B cell (primary cell): ENCODE measurements around the gene STC2. TPM values are rescaled to one million over a fixed set of nuclear protein-coding genes. Genes with fewer than 3 reads are reported as not detected.

Experiments
- ATAC-seq: fragments of 200-7000 bp; cut with Tn5 transposase; one replicate; pipeline ENCODE4 v1.10.0; 2021; ENCODE audit warnings: low read depth, mild to moderate bottlenecking, moderate number of reproducible peaks, moderate library complexity
- CTCF ChIA-PET: fragments of 350-600 bp; sonication (Branson Sonifier 250); formaldehyde crosslinking; loops from one replicate; lab custom pipeline; 2021; ENCODE audit warnings: antibody characterized with exemption, inconsistent platforms; lab: Charles Lee
- POLR2A ChIA-PET: fragments of 350-600 bp; sonication (Branson Sonifier 250); formaldehyde crosslinking; loops from one replicate; lab custom pipeline; 2021; ENCODE audit warnings: antibody characterized with exemption; lab: Charles Lee
- DNase-seq: peaks from one replicate; pipeline ENCODE4 v3.0.0; 2013
- H2AFZ ChIP-seq: 2 replicates; pipeline ENCODE4 v1.6.1; 2012; ENCODE audit warnings: mild to moderate bottlenecking, low read depth, low read length; ENCODE audit not compliant: insufficient read depth, poor library complexity, severe bottlenecking
- H3K27ac ChIP-seq, 2 donors: 1 replicate in 1 of 2; 2 replicates in 1 of 2; pipeline ENCODE4 v1.5.1; 2012 to 2013; ENCODE audit warnings: low read length in 2 of 2, mild to moderate bottlenecking in 2 of 2, moderate library complexity in 1 of 2
- H3K27me3 ChIP-seq, 4 experiments: fragments of 200-600 bp in 1 of 4; sonication (generic) in 1 of 4; replicated peaks in 1 of 4; 1 replicate in 2 of 4; 2 replicates in 2 of 4; pipeline versions ENCODE4 v1.6.1 to v1.7.0; 2013 to 2016; ENCODE audit warnings: low read length in 3 of 4, mild to moderate bottlenecking in 2 of 4, mixed read lengths in 1 of 4, moderate library complexity in 1 of 4; ENCODE audit not compliant: insufficient read depth in 4 of 4, control insufficient read depth in 3 of 4; ENCODE audit errors: control extremely low read depth in 1 of 4
- H3K36me3 ChIP-seq, 2 experiments: replicated peaks in 1 of 2; 1 replicate in 1 of 2; 2 replicates in 1 of 2; pipeline versions ENCODE4 v1.6.1 to v1.7.1; 2013; ENCODE audit warnings: low read length in 1 of 2; ENCODE audit not compliant: insufficient read depth in 2 of 2, control insufficient read depth in 1 of 2; ENCODE audit errors: control extremely low read depth in 1 of 2, extremely low read depth in 1 of 2
- H3K4me1 ChIP-seq, 2 donors: fragments of 200-600 bp in 1 of 2; sonication (generic) in 1 of 2; 1 replicate in 1 of 2; 2 replicates in 1 of 2; pipeline versions ENCODE4 v1.5.1 to v1.6.1; 2013 to 2017; ENCODE audit warnings: low read length in 2 of 2; ENCODE audit not compliant: control insufficient read depth in 2 of 2, insufficient read depth in 2 of 2
- H3K4me2 ChIP-seq: replicated peaks from 2 replicates; pipeline ENCODE3; 2012; ENCODE audit warnings: mild to moderate bottlenecking, low read depth, low read length; ENCODE audit not compliant: poor library complexity, severe bottlenecking
- H3K4me3 ChIP-seq, 5 experiments: fragments of 200-600 bp in 1 of 5; sonication (generic) in 1 of 5; 1 replicate in 3 of 5; 2 replicates in 2 of 5; pipeline versions ENCODE4 v1.5.1 to v1.7.0; 2011 to 2016; ENCODE audit warnings: low read length in 4 of 5, mild to moderate bottlenecking in 4 of 5, low read depth in 2 of 5, control low read depth in 1 of 5, moderate library complexity in 1 of 5; ENCODE audit not compliant: insufficient read depth in 1 of 5; ENCODE audit errors: control extremely low read depth in 1 of 5, extremely low read depth in 1 of 5
- H3K79me2 ChIP-seq: fragments of 200-600 bp; sonication (generic); one replicate; pipeline ENCODE4 v1.6.0; 2016; ENCODE audit warnings: low read length; ENCODE audit not compliant: control insufficient read depth, insufficient read depth
- H3K9ac ChIP-seq: fragments of 200-600 bp; sonication (generic); 2 replicates; pipeline ENCODE4 v1.6.1; 2017; ENCODE audit warnings: mild to moderate bottlenecking, low read length, moderate library complexity
- H3K9me3 ChIP-seq, 3 donors: one replicate each; pipeline versions ENCODE4 v1.6.1 to v1.7.1; 2013; ENCODE audit warnings: low read length in 2 of 3; ENCODE audit not compliant: control insufficient read depth in 2 of 3, insufficient read depth in 1 of 3; ENCODE audit errors: control extremely low read depth in 1 of 3
- H4K20me1 ChIP-seq: 2 replicates; pipeline ENCODE4 v1.6.0; 2012; ENCODE audit warnings: mild to moderate bottlenecking, low read length; ENCODE audit not compliant: insufficient read depth, control insufficient read depth, poor library complexity, severe bottlenecking
- H3K27ac Mint-ChIP-seq: one replicate; pipeline ENCODE4 v1.8.0; 2021; ENCODE audit warnings: mixed read lengths
- H3K27me3 Mint-ChIP-seq: one replicate; pipeline ENCODE4 v1.8.0; 2021; ENCODE audit warnings: mixed read lengths
- H3K4me1 Mint-ChIP-seq: one replicate; pipeline ENCODE4 v1.8.0; 2021; ENCODE audit warnings: mixed read lengths
- H3K4me3 Mint-ChIP-seq: one replicate; pipeline ENCODE4 v1.8.0; 2021; ENCODE audit warnings: mixed read lengths
- H3K9me3 Mint-ChIP-seq: one replicate; pipeline ENCODE4 v1.8.0; 2022; ENCODE audit warnings: mixed read lengths; ENCODE audit not compliant: insufficient read depth
- EZH2 ChIP-seq: IDR thresholded peaks from 2 replicates; pipeline ENCODE4 v1.6.1; 2012; ENCODE audit warnings: borderline replicate concordance, low read depth, mild to moderate bottlenecking, moderate library complexity, low read length; ENCODE audit not compliant: insufficient read depth, poor library complexity, severe bottlenecking
- WGBS: methylation state at CpG from one replicate; pipeline ENCODE4 v1.1.5; 2013; ENCODE audit warnings: missing lambda C conversion rate; ENCODE audit not compliant: insufficient coverage; 5-methylcytosine and 5-hydroxymethylcytosine counted together
- intact Hi-C: fragments of 100-400 bp; cut with micrococcal nuclease; formaldehyde crosslinking; loops from one replicate; pipeline ENCODE4 v1.10.0; 2022
- polyA plus RNA-seq: library from polyadenylated mRNA; depleted of rRNA; stranded (reverse); fragments of >200 nt; gene quantifications from 2 replicates; pipeline ENCODE4 v1.2.3, GENCODE V29; 2012
- total RNA-seq, 2 donors: library from RNA; stranded (reverse); fragments of 120-200 nt in 1 of 2; gene quantifications; 1 replicate in 1 of 2; 2 replicates in 1 of 2; pipeline versions ENCODE4 v1.2.3 to v1.2.4, GENCODE V29; 2013 to 2022
- TF ChIP-seq, protein P1 (sequence below): fragments of 200-600 bp; IDR thresholded peaks from one replicate; pipeline ENCODE4 v1.8.0; 2022; ENCODE audit warnings: antibody characterized with exemption, mild to moderate bottlenecking

Gene STC2
- total and polyA plus RNA-seq, 2 donors (not counting 1 experiment from before 2014, with no cell fraction given), result not detected

DNA sequence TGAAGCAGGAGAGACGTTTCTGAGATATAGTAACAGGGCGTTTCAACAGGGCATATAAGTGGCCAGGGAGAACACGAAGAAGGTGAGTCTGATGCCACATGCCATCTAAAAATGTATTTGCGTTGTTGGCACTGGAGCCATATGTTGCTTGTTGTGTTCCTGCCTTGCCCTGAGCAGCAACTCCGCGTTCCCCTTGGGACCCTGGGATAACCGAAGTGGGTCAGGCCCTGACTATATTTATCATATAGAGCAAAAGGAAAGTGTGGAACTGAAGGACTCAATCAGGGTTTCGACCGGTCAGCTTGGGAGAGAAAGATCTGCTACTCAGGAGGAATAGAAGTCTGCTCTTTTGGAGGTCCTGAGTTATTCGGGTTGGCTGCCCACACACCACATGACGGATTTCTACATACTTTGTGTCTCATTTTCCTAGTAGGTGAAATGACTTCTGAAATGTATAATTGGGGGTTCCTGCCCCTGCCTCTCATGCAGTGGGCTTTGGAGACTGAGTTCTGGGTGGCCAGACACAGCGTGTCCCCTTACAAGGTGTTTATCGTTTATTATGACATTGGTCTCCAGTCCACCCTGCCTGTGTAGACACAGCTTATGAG, 3.0 kb downstream of the STC2 start:
- peaks cover 0 to 20% (median 0%) of the 10 kb centered on the region in 3 donors for H3K9me3 ChIP-seq
- ChIA-PET CTCF (no interaction called here), POLR2A (no interaction called here)
- H3K4me3 Mint-ChIP-seq, result no peak overlapping the region
- no peaks in the 10 kb centered on the region for H4K20me1 ChIP-seq
- H3K27me3 Mint-ChIP-seq, result peaks cover 58% of the 10 kb centered on the region
- ATAC-seq, result no peak
- intact Hi-C loops, result no loop called here
- DNase-seq, result no peak
- H2AFZ ChIP-seq, result no peak overlapping the region
- TF ChIP-seq, protein P1, sequence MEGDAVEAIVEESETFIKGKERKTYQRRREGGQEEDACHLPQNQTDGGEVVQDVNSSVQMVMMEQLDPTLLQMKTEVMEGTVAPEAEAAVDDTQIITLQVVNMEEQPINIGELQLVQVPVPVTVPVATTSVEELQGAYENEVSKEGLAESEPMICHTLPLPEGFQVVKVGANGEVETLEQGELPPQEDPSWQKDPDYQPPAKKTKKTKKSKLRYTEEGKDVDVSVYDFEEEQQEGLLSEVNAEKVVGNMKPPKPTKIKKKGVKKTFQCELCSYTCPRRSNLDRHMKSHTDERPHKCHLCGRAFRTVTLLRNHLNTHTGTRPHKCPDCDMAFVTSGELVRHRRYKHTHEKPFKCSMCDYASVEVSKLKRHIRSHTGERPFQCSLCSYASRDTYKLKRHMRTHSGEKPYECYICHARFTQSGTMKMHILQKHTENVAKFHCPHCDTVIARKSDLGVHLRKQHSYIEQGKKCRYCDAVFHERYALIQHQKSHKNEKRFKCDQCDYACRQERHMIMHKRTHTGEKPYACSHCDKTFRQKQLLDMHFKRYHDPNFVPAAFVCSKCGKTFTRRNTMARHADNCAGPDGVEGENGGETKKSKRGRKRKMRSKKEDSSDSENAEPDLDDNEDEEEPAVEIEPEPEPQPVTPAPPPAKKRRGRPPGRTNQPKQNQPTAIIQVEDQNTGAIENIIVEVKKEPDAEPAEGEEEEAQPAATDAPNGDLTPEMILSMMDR, result no peak
- TF ChIP-seq EZH2, result no peak
- H3K4me2 ChIP-seq, result no peak overlapping the region
- no peaks in the 10 kb centered on the region for H3K36me3 ChIP-seq
- peaks cover 0 to 59% (median 22%) of the 10 kb centered on the region in 4 experiments for H3K27me3 ChIP-seq
- peaks cover 5% of the 10 kb centered on the region for H3K4me1 Mint-ChIP-seq
- H3K9ac ChIP-seq, result no peak overlapping the region
- no peak overlapping the region for H3K4me3 ChIP-seq
- H3K27ac Mint-ChIP-seq, result no peak overlapping the region
- no peaks in the 10 kb centered on the region for H3K79me2 ChIP-seq
- 90% methylated on average over 8 of the region's 13 CpGs for WGBS
- no peak overlapping the region for H3K27ac ChIP-seq
- H3K4me1 ChIP-seq, result peaks cover 7 to 16% of the 10 kb centered on the region in 2 donors
- no peaks in the 10 kb centered on the region for H3K9me3 Mint-ChIP-seq

DNA sequence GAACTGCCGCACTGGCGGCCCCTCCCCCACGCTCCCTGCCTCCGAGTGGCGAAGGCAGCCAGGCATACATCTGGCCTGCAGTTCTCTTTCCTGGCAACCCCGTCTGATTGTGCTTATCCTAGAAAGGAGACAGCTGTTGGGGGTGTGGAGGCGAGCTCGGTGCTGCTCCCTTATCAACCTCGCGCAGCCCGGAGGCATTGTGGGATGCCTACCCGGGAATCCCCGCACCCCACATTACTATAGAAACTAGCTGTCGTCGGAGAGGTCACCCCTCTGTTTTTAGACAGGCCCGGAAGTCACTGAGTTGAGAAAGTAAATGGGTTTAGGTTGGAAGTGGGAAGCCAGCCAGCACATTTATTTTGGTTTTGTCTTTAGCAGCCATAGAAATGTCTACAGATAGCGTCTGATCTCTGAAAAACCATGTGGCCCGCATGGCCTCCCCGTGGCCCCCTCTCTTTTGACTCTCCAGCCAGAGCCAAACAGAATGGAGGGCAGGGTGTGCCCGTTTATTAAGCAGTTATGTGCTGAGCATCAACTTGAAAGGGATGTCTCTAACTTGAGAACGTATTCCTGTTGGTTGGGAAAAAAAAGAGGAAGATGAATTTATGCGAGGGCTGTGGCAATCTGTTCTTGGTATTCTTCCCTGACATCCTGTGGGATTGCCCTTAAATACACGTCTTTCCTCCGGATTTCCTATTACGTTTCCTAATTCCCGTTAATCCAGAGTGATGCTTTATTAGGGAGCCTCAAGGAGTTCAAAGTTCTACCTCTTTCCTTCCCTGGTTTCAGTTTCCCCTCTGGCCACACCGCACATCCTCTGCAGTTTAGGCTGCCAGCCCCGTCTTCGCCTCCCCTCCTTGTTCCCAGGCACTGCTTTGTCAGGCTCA, 3.9 kb downstream of the STC2 start:
- H3K4me3 Mint-ChIP-seq, result no peak overlapping the region
- WGBS, result 42% methylated on average over 17 of the region's 29 CpGs
- Histone ChIP-seq H3K27ac (no peak overlapping the region), H3K4me1 (peaks cover 7 to 16% of the 10 kb centered on the region in 2 donors), H3K4me3 (no peak overlapping the region), H3K4me2 (no peak overlapping the region), H3K27me3 (peaks cover 0 to 53% (median 21%) of the 10 kb centered on the region in 4 experiments), H2AFZ (no peak overlapping the region), H4K20me1 (no peaks in the 10 kb centered on the region), H3K36me3 (no peaks in the 10 kb centered on the region), H3K9ac (no peak overlapping the region), H3K79me2 (no peaks in the 10 kb centered on the region), H3K9me3 (peaks cover 0 to 17% (median 0%) of the 10 kb centered on the region in 3 donors)
- TF ChIP-seq, protein P1, result no peak
- no peak for TF ChIP-seq EZH2
- no peak overlapping the region for H3K27ac Mint-ChIP-seq
- ChIA-PET CTCF (no interaction called here), POLR2A (no interaction called here)
- H3K27me3 Mint-ChIP-seq, result peaks cover 58% of the 10 kb centered on the region
- DNase-seq (no peak), ATAC-seq (no peak)
- intact Hi-C loops, result no loop called here
- peaks cover 5% of the 10 kb centered on the region for H3K4me1 Mint-ChIP-seq
- H3K9me3 Mint-ChIP-seq, result no peaks in the 10 kb centered on the region
